ENCODE results near the gene DCXR. TPM values are rescaled to one million over a fixed set of nuclear protein-coding genes. Genes with fewer than 3 reads are reported as not detected.

DCXR gene
- total RNA-seq, 2 experiments from 2014 or later: 132 to 147 TPM

- ChIA-PET CTCF (ENCODE audit: unreplicated experiment) (no interaction called here), POLR2A (no interaction called here)
- no peak for TF ChIP-seq CTCF (conservative IDR thresholded peaks at IDR 0.05; ENCODE audit: low read length)
- TF ChIP-seq EZH2phosphoT487 (IDR thresholded peaks at IDR 0.05; ENCODE audit: borderline replicate concordance, low read depth, low read length): no peak
- intact Hi-C loops (cut with micrococcal nuclease; ENCODE audit: unreplicated experiment): no loop called here
- peaks cover 97% of the 10 kb centered on the region for H3K36me3 ChIP-seq (ENCODE audit: insufficient read depth, low read length)
- no peak for DNase-seq (ENCODE audit: low spot score)
- peaks cover 9% of the 10 kb centered on the region for H3K4me1 ChIP-seq (ENCODE audit: insufficient read depth, low read length, poor library complexity, severe bottlenecking)
- H3K79me2 ChIP-seq (ENCODE audit: insufficient read depth, low read depth, low read length): peaks cover 9% of the 10 kb centered on the region; the same call in 1 of the 2 replicates
- BruUV-seq (replicated peaks): no TSS peak
- no peak overlapping the region for H3K27ac ChIP-seq (ENCODE audit: low read depth, low read length, poor library complexity, severe bottlenecking)
- no peaks in the 10 kb centered on the region for H3K9me2 ChIP-seq (ENCODE audit: insufficient read depth, low read length)
- H3K4me3 ChIP-seq (ENCODE audit: low read depth, low read length, poor library complexity, severe bottlenecking): no peak overlapping the region
- no peak overlapping the region for H2AFZ ChIP-seq (ENCODE audit: low read length)
- H3K4me2 ChIP-seq (ENCODE audit: low read length): no peak overlapping the region
- no peaks in the 10 kb centered on the region for H3K9me3 ChIP-seq (ENCODE audit: low read length)
- H4K20me1 ChIP-seq (ENCODE audit: insufficient read depth, low read length): no peaks in the 10 kb centered on the region; the same call in 1 of the 2 replicates
These were observed 21.9 kb upstream of the DCXR start for GRCh38 chr17:82059272-82060000.

- H3K79me2 ChIP-seq (ENCODE audit: insufficient read depth, low read depth, low read length): peaks cover 3% of the 10 kb centered on the region; the same call in 1 of the 2 replicates
- no peak overlapping the region for H3K27ac ChIP-seq (ENCODE audit: low read depth, low read length, poor library complexity, severe bottlenecking)
- no peak overlapping the region for H3K4me2 ChIP-seq (ENCODE audit: low read length)
- H4K20me1 ChIP-seq (ENCODE audit: insufficient read depth, low read length): no peaks in the 10 kb centered on the region; the same call in 1 of the 2 replicates
- TF ChIP-seq EZH2phosphoT487 (IDR thresholded peaks at IDR 0.05; ENCODE audit: borderline replicate concordance, low read depth, low read length) (no peak), CTCF (conservative IDR thresholded peaks at IDR 0.05; ENCODE audit: low read length) (no peak)
- peaks cover 3% of the 10 kb centered on the region for H3K4me1 ChIP-seq (ENCODE audit: insufficient read depth, low read length, poor library complexity, severe bottlenecking)
- no peaks in the 10 kb centered on the region for H3K9me2 ChIP-seq (ENCODE audit: insufficient read depth, low read length)
- H3K4me3 ChIP-seq (ENCODE audit: low read depth, low read length, poor library complexity, severe bottlenecking): no peak overlapping the region
- no TSS peak for BruUV-seq (replicated peaks)
- CTCF ChIA-PET (ENCODE audit: unreplicated experiment): no interaction called here
- no peak for DNase-seq (ENCODE audit: low spot score)
- no peaks in the 10 kb centered on the region for H3K9me3 ChIP-seq (ENCODE audit: low read length)
- POLR2A ChIA-PET: no interaction called here
- intact Hi-C loops (cut with micrococcal nuclease; ENCODE audit: unreplicated experiment): no loop called here
- H3K36me3 ChIP-seq (ENCODE audit: insufficient read depth, low read length): peaks cover 97% of the 10 kb centered on the region
- H2AFZ ChIP-seq (ENCODE audit: low read length): no peak overlapping the region
These were observed 21.4 kb upstream of the DCXR start for GRCh38 chr17:82058855-82059249.

- BruUV-seq (replicated peaks): no TSS peak
- POLR2A ChIA-PET: no interaction called here
- Histone ChIP-seq H3K27ac (ENCODE audit: low read depth, low read length, poor library complexity, severe bottlenecking) (no peak overlapping the region), H3K4me1 (ENCODE audit: insufficient read depth, low read length, poor library complexity, severe bottlenecking) (no peaks in the 10 kb centered on the region), H3K4me2 (ENCODE audit: low read length) (no peak overlapping the region), H2AFZ (ENCODE audit: low read length) (no peak overlapping the region), H3K4me3 (ENCODE audit: low read depth, low read length, poor library complexity, severe bottlenecking) (no peak overlapping the region), H3K9me3 (ENCODE audit: low read length) (no peaks in the 10 kb centered on the region), H4K20me1 (ENCODE audit: insufficient read depth, low read length) (no peaks in the 10 kb centered on the region), H3K36me3 (ENCODE audit: insufficient read depth, low read length) (peaks cover 96% of the 10 kb centered on the region), H3K9me2 (ENCODE audit: insufficient read depth, low read length) (no peaks in the 10 kb centered on the region), H3K79me2 (ENCODE audit: insufficient read depth, low read depth, low read length) (no peaks in the 10 kb centered on the region)
- CTCF ChIA-PET (ENCODE audit: unreplicated experiment): no interaction called here
- DNase-seq (ENCODE audit: low spot score): no peak
- TF ChIP-seq EZH2phosphoT487 (IDR thresholded peaks at IDR 0.05; ENCODE audit: borderline replicate concordance, low read depth, low read length): no peak
- no peak for TF ChIP-seq CTCF (conservative IDR thresholded peaks at IDR 0.05; ENCODE audit: low read length)
- intact Hi-C loops (cut with micrococcal nuclease; ENCODE audit: unreplicated experiment): no loop called here
These were observed 20.8 kb upstream of the DCXR start for GRCh38 chr17:82058230-82058854.

All from OCI-LY7 (cell line).